NCI-H2227 (cell line): Measurements from ENCODE around the gene PPP2R5E.

ENCODE experiments used
- DNase-seq: peaks from one replicate; lab custom pipeline; 2025; ENCODE audit not compliant: unreplicated experiment; lab: John Stamatoyannopoulos, UW

PPP2R5E gene

GRCh38 chr14:63435838-63436237 lies 107.3 kb downstream of the PPP2R5E start:
- DNase-seq = no peak

- DNase-seq = no peak
Observed at GRCh38 chr14:63435204-63435603, 108.0 kb downstream of the PPP2R5E start.

- no peak for DNase-seq
Observed at GRCh38 chr14:63432888-63433552, 110.2 kb downstream of the PPP2R5E start.

- no peak for DNase-seq
Observed at GRCh38 chr14:63432228-63432627, 110.9 kb downstream of the PPP2R5E start.

GRCh38 chr14:63431466-63431865 lies 111.7 kb downstream of the PPP2R5E start:
- DNase-seq = no peak

GRCh38 chr14:63428486-63428885 lies 114.7 kb downstream of the PPP2R5E start:
- DNase-seq = no peak

GRCh38 chr14:63426838-63427352 lies 116.3 kb downstream of the PPP2R5E start:
- DNase-seq = no peak

GRCh38 chr14:63423889-63424288 lies 119.3 kb downstream of the PPP2R5E start:
- no peak for DNase-seq

GRCh38 chr14:63423381-63423780 lies 119.8 kb downstream of the PPP2R5E start:
- no peak for DNase-seq

GRCh38 chr14:63421919-63422318 lies 121.3 kb downstream of the PPP2R5E start:
- DNase-seq = no peak

GRCh38 chr14:63421226-63421625 lies 122.0 kb downstream of the PPP2R5E start:
- DNase-seq = no peak

- no peak for DNase-seq
Observed at GRCh38 chr14:63418020-63418419, 125.2 kb downstream of the PPP2R5E start.

GRCh38 chr14:63413009-63413408 lies 130.2 kb downstream of the PPP2R5E start:
- no peak for DNase-seq

GRCh38 chr14:63406333-63406732 lies 136.8 kb downstream of the PPP2R5E start:
- DNase-seq = no peak

- DNase-seq = no peak
Observed at GRCh38 chr14:63405715-63406114, 137.5 kb downstream of the PPP2R5E start.

GRCh38 chr14:63404906-63405305 lies 138.3 kb downstream of the PPP2R5E start:
- DNase-seq = no peak

- no peak for DNase-seq
Observed at GRCh38 chr14:63401646-63402045, 141.5 kb downstream of the PPP2R5E start.

GRCh38 chr14:63398952-63399351 lies 144.2 kb downstream of the PPP2R5E start:
- no peak for DNase-seq

GRCh38 chr14:63394841-63395240 lies 148.3 kb downstream of the PPP2R5E start:
- no peak for DNase-seq

- no peak for DNase-seq
Observed at GRCh38 chr14:63394432-63394831, 148.7 kb downstream of the PPP2R5E start.

- no peak for DNase-seq
Observed at GRCh38 chr14:63393012-63393411, 150.2 kb downstream of the PPP2R5E start.

GRCh38 chr14:63392236-63392635 lies 150.9 kb downstream of the PPP2R5E start:
- DNase-seq = no peak
